Amniotic epithelial cell (primary cell): Measurements from ENCODE around the gene WWC2.

ENCODE experiments used
- DNase-seq: peaks from one replicate; pipeline ENCODE4 v3.0.0-alpha.2; 2010; ENCODE audit warnings: low read depth

WWC2 gene

DNA sequence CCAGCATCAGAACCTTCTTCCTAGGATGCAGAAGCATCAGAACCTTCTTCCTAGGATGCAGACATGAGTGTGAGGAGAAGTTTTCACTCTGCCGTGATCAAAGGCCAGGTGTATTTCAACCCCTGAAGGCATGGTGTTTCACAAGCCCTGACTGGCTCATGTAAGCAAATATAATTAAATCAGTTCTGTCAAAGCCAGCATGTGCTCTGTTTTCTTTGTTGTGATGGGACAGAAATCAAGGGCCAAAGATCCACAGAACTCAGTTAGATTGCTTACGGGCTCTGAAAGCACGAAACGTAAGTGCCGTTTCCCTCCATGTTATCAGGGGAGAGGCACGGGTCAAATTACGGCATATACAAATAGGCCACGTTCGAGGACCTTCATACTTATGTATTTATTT is 255.2 kb downstream of the WWC2 start:
- no peak for DNase-seq

DNA sequence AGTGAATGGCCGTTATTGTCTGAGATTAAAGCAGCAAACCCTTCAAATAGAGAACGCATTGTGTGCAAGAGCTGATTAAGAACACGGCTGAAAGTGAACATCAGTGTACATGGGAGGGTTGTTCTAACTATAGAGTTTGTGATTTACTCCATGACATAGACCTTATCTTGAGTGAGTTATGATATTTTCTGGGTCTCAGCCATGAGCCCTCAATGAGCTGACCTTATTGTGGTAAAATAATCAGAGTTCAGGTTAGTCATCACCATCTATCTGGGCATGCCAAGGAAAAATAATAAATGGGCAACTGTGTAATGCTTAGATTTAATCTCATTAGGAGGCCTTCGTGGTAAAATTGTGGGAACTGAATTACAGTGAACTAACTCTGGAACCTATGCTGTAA is 256.3 kb downstream of the WWC2 start:
- peak; percentile 98 for DNase-seq

DNA sequence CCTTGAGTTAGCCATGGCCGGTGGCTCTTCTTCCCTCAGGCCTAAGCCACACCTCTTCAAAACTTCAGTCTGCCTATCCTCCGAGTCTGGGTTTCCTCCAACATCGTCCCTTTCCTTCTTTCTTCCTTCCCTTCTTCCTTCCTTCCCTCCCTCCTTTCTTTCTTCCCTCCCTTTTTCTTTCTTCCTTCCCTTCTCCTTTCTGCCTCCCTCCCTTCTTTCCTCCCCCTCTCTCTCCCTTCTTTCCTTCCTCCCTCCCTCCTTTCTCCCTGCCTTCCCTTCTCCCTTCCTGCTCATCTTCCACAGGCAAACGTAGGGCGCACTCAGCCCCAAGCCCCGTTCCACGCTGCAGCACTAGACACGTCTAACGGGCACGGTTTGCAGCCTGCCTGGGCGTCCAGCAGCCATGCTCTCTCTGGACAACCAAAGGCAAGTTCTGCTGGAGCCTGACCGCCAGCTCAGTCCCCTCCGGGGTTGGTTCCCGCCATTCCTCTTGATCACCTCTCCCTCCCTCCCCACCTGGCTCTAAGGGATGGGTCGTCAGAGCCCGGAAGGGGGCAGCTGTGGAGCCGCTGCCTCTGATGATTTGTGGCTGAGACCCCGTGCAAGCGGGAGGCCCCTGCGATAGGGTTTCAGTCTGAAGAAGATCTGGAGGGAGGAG is 257.2 kb downstream of the WWC2 start:
- DNase-seq: no peak

DNA sequence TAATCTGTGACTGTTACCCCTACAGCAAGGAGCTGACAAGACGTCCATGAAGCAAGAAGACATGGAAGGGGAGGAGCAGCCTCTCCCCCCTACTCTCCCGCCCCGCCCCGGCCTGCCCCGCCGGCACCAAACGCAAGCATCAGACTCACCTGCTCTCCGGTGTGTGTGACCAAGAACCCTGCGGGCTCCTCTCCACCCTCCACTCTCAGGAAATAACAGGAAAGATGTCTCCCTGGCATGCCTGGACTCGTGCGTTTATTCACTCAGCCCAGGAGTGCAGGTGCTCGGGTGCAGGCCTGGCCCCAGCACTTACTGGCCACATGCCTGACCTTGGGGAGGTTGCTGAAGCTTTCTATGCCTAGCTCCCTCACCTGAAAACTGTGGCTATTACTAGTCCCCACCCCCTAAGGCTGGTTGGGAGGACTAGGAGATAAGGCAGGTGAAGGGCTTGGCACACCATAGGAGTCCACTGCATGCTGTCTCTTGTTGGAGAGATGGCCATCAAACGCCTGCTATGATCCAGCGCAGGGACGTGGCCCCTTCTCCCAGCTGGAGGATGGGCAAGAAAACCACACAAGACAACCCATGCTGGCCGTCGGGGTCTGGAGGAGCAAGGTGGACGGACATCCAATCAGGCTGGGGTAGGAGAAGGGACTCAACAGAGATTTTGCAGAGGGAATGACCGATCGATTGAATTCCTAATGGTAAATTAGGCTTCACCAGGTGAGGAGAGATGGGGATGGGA is 258.0 kb downstream of the WWC2 start:
- no peak for DNase-seq

DNA sequence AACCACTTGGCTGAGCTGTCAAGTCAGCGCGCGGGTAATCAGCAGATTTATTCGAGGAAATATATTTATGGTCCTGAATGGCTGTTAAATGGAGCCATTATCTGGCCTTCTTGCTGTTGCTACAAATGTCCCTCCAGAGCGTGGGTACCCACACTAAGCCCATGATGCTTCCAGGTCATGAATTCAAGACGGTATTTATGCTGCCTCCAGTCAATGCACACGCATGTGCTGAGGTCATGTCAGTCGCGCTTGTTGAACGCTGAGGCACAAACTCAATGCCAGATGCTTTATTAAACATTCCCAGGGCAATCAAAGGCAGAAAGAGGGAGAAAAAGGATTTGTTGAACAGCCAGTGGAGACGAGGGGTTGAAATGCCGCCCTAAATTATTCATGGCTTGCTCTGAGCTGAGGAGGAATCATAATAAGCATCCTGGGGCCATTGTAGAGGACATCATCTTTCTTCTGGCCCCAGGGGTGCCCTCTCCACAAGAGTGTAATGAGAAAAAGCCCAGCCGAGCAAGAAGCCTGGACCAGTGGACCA is 259.2 kb downstream of the WWC2 start:
- DNase-seq: no peak

DNA sequence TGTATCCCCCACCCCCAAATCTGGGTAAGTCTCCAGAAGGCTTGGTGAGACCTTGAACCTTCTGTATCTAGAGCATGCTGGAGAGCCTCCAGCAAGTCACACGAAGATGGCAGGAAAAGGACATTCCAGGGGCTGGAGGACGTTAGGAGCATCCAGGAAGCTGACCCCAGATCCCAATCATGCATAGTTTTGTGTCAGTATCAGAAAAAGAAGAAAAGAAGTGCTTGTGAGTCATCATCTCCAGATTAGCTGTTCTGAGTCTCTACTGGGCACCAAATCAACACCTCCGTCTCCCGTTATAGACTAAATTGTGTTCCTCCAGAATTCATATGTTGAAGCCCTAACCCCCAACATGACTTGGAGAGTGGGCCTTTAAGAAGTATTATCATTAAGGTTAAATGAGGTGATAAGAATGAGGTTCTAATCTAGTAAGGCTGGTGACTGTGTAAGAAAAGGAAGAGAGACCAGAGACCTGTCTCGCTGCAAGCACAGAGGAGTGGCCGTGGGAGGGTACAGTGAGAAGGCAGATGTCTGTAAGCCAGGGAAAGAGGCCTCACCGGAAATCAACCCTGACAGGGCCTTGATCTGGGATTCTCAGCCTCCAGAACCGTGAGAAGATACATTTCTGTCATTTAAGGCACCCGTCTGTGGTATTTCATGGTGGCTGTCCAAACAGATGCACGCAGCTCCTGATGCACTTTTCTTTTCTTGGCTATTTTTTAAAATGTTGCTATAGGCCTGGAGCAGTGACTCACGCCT is 261.3 kb downstream of the WWC2 start:
- DNase-seq: peak; percentile 90

DNA sequence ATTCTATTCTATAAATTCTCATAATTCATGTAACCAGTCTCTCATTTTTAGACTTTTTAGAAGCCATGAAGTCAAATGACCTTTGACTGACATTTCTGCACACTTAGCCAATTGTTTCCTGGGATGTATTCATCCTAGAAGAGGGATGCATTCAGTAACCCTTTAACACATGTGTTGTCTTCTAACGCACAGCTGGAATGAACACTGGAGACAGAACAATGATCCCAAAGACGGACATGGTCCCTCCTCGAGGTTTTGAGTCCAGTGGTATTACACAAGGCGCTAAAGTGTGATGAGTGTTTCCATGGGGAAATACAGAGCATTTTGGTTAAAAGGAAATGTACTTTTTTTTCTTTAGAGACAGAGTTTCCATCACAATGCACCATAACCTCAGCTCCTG is 263.0 kb downstream of the WWC2 start:
- DNase-seq: no peak

DNA sequence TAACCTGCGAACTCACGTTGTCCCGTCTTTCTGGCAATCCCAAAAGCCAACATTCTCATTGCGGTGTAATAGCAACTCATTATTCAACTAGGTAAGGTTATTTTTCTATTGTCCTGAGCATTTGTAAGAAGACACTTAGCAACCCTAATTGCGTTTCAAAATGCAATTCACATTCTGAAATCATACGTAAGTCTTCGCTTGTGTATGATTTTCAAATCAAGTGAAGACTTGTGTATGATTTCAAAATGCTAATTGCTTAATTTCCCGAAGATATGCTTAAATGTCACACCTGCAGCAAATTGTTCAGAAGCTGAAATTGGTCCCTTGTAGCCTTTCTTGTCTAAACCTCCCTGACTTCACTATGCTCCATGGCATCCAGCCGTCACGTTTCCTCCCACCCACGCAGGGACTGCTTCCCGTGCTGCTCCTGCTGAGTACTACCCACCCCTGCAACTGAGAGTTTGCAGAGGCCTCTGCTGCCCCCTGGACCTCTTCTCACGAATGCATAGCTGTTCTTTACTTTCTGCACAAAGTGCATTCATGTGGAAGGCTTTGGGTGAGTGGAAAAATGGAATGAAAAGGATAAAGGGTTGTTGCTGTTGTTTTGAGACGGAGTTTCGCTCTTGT is 264.0 kb downstream of the WWC2 start:
- peak; percentile 42 for DNase-seq

DNA sequence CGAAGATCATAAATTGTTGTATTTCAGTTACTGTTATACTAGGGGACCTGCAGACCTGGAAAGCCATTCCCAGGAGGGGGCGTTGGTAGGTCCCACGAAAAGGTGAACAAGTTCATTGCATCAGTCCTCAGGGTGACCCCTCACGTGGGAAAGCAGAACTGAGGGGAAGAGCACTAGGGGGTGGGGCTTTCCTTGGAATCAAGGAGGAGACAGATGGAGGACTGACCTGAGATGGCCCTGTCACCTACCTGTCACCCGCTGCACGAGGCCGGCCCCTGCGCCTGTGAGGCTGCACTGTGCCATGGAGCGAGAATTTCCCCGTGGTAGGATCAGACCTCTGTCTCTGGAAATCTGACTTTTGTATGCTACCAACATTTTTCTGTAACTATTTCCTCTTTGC is 265.0 kb downstream of the WWC2 start:
- no peak for DNase-seq

DNA sequence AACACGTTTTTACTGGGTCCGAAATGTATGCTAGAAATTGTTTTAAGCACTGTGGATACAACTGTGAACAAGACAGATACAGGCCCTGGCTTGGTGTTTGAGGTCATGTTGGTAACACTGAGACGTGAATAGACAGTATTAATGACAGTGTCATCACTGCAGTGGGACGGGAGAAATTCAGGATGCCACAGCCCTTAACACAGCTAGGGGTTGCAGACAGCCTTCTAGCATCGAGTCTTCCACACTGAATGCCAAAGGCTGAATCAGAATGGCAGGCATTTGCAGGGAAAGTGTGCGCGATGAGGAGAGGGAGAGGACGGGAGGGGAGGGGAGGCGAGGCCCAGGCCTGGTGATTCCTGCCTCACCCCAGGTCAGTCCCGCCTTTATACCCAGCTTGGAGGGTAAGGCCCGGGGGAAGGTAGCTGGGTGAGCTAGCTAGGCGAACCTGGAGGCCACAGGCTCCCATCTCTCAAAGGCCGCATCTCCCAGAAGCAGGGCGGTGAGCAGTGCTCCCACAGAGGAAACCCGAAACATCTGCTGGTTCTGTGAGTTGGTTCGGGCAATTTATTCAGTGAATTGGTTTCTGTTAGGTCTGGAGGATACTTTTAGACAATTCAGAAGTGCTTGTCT is 267.3 kb downstream of the WWC2 start:
- no peak for DNase-seq

DNA sequence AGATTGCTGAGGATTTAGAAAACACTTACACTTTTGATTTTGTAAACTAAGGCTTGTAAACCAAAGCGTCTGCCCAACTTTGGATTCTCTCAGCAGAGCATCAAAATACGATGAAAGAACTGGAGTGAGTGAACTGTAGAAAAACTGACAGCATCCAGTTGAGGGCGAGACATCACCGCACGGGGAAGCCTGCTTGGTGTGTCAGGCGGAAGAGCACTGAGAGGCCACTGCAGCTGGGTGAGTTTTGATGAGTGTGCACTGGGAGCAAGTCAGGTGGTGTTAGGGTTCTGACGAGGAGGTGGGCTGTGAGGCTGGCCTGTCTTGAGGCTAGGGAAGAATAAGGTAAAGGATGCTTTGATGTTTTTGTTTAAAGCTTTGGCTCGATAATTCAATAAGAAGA is 270.0 kb downstream of the WWC2 start:
- no peak for DNase-seq
